ENCODE data around the gene ISLR2.

DNA sequence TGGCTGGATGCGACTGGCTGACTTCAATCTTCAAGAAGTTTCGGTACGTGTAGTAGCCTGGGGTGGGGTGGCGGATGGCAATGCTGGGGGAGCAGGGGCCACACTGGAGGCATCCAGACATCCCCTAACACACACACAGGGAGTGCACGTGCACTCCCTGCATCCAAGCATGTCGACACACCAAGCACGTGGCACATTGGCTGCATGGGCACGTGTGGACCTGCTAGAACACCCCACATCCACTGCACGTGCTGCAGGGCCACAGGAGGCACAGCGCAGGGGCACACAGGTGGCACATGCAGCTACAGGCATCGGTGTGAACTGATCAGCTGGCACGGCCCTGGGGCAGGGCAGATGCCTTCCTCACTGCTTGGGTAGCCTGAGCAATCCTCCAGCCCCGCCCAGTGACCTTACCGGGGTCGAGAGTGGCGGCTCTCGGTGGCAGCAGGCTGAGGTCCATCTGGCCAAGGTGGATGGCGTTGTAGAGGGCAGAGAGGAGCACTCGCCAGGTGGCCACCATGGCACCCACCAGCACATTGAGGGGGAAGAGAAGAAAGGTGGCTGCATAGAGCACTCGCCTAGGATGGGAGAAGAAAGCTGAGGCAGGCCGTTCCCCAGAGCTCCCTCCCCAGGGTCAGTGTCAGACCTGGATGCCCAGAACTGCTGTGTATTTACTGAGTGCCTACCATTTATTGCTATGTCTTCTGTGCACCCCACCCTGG, 50.7 kb downstream of the ISLR2 start:
- TF ChIP-seq, protein P1, sequence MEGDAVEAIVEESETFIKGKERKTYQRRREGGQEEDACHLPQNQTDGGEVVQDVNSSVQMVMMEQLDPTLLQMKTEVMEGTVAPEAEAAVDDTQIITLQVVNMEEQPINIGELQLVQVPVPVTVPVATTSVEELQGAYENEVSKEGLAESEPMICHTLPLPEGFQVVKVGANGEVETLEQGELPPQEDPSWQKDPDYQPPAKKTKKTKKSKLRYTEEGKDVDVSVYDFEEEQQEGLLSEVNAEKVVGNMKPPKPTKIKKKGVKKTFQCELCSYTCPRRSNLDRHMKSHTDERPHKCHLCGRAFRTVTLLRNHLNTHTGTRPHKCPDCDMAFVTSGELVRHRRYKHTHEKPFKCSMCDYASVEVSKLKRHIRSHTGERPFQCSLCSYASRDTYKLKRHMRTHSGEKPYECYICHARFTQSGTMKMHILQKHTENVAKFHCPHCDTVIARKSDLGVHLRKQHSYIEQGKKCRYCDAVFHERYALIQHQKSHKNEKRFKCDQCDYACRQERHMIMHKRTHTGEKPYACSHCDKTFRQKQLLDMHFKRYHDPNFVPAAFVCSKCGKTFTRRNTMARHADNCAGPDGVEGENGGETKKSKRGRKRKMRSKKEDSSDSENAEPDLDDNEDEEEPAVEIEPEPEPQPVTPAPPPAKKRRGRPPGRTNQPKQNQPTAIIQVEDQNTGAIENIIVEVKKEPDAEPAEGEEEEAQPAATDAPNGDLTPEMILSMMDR (IDR thresholded peaks at IDR 0.05) = no peak
- TF ChIP-seq POLR2AphosphoS5 (IDR thresholded peaks at IDR 0.05) = no peak
- TF ChIP-seq EP300 (IDR thresholded peaks at IDR 0.05) = no peak

Data from stomach (tissue), 4 donors.